ENCODE results near the gene SIRT7.

The SIRT7 gene, protein sequence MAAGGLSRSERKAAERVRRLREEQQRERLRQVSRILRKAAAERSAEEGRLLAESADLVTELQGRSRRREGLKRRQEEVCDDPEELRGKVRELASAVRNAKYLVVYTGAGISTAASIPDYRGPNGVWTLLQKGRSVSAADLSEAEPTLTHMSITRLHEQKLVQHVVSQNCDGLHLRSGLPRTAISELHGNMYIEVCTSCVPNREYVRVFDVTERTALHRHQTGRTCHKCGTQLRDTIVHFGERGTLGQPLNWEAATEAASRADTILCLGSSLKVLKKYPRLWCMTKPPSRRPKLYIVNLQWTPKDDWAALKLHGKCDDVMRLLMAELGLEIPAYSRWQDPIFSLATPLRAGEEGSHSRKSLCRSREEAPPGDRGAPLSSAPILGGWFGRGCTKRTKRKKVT

DNA sequence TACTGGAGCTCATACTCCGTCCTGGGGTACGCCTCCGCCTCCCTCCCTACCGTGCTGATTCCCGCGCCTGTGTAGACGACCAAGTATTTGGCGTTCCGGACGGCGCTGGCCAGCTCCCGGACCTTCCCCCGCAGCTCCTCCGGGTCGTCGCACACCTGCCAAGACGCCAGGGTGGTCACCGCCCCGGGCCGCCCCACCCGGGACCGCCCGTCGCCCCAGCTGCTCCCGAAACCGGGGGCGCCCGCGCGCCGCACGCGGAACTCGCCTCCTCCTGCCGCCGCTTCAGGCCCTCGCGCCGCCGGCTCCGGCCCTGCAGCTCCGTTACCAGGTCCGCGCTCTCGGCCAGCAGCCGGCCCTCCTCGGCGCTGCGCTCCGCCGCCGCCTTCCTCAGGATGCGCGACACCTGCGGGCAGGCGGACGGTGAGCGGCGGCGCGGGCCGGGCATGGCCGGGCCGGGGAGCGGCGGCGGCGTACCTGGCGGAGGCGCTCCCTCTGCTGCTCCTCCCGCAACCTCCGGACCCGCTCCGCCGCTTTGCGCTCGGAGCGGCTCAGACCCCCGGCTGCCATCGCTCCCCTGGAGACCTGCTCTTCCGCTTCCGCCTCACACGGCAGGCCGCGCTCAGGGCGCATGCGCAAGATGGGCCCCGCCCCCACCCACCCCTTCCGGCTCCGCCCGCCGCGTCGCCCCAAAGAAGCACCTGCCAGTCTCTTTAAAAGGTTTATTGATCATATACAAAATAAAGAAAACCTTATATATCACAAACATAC lies at the start of gene SIRT7:
SIRT7 (minus strand) TSS at position 612 of the 768 bp plus-strand sequence; CDS start at position 567, 45 bp downstream.
- peak; percentile 60 to 72 for DNase-seq (ENCODE audit: low read depth in 2 of 2)

DNA sequence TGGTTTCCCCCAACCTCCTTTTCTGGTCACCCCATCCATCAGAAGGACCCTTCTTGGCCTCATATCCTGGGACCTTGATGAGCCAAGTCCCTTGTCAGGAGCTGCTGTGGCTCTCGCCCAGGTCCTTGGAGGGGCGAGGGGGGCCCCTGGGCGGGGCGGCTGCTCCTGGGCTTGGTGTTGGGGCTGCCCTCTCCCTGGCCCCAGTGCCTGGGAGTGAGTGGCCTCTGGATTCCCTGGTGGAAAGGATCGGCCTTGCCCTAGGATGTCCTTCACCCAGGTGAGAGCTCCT lies 49.2 kb upstream of the SIRT7 start:
- no peak for DNase-seq (ENCODE audit: low read depth in 2 of 2)

DNA sequence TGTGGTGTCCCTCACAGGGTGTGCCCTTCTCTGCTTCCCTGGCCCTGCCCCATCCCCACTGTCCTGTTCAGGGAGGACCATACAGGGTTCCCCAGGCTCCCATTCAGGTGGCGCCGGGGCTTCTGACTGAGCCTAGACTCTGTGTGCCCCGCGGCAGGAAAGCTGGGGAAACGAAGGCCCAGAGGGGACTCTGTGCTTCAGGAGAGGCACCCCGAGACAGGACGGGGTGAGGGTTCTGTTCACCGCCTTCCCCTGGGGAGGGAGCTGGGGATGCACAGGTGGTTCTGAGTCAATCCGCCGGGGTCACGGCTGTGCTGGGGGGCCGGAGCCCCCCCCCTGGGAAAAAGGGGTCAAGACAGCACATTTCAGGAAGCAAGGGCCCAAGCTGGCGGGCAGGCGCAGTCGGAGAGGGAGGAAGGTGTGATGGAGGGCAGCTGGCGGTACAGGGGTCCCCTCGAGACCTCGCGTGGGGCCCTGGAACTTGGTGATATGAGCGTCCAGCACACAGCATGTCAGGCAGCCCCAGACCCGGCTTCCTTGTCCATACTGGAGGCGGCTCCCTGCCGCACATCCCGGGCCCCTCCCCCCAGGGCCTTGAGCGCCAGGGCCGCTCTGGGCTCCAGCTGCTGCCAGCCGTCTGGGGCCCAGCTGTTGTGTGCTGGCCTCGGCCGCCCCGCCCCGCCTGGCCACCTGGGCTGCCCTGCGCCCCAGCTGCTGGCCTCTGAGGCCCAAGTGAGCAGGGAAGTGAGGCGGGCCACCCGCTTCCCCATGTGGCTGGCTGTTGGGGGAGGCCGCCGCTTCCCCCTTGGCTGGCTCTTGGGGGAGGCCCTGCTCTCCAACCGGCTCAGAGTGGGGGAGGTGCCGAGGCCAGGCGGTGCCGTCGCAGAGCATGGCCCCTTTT lies 48.6 kb upstream of the SIRT7 start:
- no peak for DNase-seq (ENCODE audit: low read depth in 2 of 2)

DNA sequence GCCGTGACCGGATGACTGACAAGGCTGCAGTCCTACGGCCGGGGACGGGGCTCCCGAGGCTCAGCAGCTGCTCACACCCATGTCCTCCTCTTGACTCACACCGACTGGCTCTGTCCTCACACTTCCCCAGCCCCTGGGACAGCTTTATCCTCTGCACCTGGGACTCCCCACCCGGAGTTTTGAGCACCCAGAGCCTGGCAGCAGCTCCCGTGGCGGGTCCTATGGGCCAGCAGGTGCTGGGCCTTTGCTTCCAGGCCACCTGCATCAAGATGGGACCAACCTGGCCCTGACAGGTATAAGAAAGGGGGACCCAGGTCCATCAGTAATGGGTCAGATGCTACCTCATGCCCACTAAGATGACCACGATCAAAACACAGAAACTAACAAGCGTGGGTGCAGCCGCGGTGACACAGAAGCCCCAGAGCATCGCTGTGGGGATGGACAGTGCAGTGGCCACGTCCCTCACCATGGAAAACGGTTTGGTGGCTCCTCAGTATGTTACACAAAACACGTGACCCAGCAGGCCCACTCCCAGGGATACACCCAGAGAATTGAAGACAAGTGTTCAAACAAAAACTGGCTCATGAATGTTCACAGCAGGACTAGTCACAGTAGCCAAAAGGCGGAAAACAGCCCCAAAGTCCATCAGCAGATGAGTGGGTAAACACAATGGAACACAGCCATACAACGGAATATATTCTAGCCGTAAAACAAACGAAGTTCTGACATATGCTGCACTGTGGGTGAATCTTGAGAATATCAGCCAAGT lies 46.3 kb upstream of the SIRT7 start:
- no peak for DNase-seq (ENCODE audit: low read depth in 2 of 2)

DNA sequence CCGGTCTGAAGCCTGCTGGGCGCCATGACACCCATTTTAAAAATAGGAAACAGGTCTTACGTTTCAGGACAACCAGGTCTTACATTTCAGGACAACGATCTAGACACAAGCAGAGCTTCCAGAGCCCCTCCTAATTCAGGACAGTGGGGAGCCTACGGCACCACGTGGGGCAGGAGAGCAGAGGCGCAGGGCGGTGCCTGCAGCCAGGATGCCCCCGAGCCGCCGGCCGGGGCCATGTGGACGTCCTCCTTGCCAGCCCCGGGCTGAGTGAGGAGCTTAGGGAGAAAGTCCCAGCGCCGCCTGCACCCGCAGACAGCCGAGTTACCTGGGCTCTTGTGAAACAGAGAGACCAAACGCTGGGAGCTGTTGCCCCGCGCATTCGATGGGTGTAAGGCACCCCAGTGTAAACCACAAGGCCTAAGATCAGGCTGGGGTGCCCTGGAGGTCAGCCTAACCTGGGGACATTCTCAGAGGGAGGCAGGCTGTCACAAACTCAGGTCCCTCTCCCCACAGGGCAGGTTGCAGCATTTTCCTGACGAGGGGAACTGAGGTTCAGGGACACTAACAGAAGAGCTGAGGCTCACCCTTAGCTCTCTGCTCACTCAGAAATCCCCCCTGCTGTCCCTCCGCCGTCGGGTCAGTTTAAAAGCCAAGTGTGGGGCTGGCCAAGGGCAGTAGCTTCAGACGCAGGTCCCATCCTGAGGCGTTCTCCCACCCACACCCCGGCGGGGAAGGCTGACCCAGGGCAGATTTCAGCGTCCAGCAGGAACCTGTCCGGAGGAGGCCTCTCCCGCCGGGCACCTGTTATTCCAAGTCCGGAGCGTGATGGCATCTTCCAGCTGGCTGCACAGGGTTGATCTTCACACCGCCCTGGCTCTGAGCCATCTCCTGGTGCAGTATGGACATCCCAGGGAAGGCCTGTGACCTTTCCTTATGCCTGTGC lies 44.8 kb upstream of the SIRT7 start:
- no peak for DNase-seq (ENCODE audit: low read depth in 2 of 2)

DNA sequence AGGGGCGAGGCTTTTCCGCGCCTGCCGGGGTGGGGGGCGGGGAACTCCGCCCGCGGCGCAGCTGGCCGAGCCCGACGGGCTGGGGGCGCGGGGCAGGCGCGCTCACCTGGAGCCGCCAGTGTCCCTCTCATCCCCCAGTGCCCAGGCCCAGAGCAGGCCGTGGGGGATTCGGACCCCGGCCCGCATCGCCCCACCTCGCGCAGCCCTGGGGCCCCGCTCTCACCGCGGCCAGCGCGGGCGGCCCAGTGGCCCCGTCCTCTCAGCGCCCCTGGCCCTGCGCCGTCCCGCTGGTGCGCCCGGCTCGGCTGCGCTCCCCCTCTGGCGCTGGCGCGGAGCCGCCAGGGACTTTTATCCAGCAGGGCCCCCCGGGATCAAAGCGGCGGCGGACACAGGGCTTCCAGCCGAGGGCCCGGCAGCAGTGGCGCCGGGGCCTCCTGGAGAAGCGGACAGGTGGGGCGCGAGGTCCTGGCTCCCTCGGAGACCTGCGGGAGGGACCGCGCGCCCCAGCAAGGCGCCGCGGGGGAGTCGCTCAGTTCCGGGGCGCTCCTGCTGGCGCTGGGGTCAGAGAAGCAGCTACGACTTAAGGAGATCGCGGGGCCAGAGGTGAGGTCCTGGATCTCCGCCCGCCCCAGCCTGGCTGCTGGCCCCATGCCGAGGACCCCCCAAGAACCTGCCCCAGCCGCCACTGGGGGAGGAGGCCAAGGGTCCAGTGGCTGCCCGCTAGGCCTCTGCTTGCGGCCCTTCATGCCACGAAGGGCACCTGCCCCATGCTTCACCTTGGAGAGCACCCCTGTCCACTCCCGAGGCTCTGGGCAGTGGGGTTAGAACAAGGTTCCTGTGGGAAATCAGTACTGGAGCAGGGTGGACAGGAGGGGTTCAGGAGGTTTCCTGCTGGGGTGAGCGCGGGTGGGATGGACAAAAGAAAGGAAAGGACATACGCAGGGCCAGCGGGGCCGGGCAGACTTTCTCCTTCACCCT lies 43.8 kb upstream of the SIRT7 start:
- no peak for DNase-seq (ENCODE audit: low read depth in 2 of 2)

DNA sequence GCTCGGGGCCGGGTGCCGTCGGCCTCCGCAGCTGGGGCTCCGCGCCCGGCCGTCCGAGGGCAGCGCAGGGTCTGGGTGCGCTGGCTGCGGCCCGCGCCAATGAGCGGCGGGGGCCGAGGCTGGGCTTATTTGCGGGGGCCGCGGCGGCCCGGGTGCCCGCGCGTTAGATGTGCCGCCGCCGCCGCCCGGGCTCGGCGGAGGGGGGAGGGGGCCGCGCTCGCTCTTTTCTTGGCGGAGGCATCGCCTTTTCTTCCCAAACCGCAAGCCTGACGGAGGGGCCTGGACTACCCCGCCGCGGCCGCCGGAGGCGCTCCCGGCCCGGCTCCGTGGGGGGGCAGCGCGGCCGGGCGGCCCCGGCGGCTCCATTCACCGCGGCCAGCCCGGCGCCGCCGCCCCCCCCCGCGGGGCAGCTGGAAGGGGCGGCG lies 43.1 kb upstream of the SIRT7 start, which contains the start of gene NOTUM:
NOTUM (minus strand) TSS at position 101 of the 425 bp plus-strand sequence. CDS start 278 bp downstream, outside the sequence.
- DNase-seq (ENCODE audit: low read depth in 2 of 2), result no peak

DNA sequence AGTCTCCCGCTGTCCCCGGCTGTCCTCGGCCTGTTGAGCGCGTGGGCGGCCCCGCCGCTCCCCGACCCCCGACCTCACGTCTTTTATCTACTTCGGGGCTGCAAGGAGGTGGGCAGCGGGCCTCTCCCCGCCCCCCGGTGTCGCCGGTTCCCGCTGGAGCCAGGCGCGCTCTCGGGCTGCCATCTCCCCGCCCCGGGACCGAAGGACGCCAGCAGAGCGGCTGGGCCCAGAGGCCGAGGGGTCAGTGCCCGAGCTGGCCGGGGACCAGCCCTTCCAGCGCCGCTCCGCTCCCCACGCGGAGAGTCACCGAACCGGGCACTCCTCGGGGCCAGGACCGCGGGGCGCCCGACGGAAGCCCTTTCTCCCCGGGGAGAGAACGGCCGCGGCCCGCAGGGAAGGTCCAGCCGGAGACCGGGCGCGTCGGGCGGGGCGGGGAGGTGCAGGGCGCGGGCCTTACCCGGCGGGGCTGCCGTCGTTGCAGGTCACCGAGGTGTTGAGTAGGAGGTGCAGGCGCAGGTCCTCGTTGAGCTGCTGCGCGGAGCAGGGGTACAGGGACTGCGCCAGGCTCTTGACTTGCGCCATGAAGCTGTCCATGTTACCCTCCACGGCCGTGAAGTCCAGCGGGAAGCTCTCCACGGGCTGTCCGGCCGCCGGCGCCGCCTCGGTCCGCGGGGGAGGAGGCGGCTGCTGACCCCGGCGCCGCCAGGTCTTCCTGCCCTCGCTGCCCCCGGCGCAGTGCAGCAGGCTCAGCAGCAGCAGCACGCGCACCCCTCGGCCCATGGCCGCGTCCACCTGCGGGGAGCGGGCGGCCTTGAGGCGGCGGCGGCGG lies 42.4 kb upstream of the SIRT7 start:
- DNase-seq (ENCODE audit: low read depth in 2 of 2), result no peak

DNA sequence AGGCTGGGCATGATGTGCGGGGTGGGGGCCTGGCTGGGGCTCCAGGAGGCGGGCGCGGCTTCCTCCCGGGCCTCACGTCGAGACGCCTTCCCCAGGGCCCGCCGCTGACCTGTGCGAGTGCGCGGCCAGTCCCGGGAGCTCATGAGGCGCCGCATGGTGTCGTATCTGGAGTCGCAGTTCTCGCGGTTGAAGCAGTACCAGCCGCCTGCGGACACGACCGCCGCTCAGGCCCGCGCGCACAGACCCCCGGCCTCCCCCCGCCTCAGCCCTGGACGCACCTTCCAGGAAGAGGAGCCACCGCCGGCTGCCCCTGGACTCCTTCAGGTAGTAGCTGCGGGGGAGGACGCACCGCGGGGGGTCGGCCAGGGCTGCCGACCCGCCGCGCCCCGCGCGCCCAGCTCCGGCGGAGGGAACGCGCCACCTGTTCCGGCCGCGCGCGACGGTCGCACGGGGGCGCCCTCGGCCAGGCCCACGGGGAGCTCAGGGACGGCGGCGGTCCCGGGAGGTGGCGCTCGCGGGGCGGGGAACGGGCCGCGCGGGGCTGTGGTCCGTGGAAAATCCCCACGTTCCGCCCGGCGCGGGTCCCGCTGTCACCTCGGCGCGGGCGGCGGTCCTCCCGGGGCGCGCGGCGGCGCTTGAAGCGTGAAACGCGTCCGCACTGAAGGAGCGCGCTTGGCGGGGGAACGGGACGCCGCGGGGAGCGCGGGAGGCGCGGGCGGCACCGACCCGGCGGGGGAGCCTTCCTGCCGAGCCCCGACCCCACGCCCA lies 41.6 kb upstream of the SIRT7 start:
- DNase-seq (ENCODE audit: low read depth in 2 of 2), result peak; percentile 43 to 67

DNA sequence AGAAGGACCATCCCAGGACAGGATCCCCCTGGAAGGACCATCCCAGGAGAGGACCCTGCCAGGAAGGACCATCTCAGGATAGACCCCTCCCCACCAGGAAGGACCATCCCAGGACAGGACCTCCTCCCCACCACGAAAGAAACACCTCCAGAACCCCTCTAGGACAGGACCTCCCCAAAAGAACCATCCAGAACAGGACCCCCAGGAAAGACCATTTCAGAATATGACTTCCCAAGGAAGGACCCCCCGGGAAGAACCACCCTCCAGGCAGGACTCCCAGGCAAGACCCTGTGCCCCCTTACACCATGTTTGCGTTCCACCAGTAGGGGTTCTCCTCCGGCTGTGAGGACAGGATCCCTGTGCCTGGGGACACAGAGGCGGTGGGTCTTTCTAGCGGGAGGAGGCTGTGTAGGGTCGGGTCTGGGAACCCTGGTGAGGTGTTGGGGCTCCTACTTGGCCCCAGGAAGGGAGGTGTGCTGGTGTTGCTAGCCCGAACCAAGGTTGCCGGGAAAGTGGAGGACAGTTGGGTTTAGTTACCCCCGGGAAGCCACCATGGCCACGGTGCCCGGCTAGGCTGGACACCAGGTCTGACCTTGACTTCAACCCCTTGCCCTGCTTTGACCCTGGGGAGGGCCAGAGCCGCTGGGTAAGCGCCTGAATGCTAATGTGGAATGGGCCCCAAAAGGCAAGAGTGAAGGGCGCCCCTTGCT lies 40.8 kb upstream of the SIRT7 start:
- DNase-seq (ENCODE audit: low read depth in 2 of 2), result no peak

DNA sequence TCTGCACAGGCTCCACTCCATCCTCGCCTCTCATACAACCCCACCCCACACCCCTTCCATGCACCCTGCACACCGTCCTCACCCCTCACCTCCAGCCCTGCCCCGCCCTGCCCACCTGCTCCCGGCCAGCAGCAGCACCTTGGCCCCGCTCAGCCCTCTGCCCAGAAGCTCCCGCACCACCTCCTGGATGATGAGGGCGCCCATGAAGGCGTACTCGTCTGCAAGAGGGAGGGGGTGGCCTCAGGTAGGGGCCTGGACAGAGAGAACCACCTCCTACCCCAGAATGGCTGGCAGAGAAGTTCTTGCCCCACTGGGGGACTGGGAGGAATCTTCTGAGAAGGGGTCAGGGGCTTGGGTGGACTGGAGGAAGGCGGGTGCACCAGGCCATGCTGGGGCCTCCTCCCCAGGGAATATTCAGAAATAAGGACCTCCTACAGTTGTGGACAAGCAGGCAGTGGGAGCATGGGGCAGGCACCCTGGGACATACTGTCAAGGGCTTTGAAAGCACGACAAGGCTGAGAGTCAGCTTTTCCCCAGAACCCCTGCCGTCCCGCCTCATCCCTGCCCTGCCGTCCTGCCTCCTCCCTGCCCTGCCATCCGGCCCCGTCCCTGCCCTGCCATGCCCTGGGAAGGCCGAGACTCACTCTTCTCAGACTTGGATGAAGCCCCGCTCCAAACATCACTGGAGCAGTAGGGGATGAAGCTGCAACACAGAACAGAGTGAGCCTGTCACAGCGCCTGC lies 39.9 kb upstream of the SIRT7 start:
- no peak for DNase-seq (ENCODE audit: low read depth in 2 of 2)

DNA sequence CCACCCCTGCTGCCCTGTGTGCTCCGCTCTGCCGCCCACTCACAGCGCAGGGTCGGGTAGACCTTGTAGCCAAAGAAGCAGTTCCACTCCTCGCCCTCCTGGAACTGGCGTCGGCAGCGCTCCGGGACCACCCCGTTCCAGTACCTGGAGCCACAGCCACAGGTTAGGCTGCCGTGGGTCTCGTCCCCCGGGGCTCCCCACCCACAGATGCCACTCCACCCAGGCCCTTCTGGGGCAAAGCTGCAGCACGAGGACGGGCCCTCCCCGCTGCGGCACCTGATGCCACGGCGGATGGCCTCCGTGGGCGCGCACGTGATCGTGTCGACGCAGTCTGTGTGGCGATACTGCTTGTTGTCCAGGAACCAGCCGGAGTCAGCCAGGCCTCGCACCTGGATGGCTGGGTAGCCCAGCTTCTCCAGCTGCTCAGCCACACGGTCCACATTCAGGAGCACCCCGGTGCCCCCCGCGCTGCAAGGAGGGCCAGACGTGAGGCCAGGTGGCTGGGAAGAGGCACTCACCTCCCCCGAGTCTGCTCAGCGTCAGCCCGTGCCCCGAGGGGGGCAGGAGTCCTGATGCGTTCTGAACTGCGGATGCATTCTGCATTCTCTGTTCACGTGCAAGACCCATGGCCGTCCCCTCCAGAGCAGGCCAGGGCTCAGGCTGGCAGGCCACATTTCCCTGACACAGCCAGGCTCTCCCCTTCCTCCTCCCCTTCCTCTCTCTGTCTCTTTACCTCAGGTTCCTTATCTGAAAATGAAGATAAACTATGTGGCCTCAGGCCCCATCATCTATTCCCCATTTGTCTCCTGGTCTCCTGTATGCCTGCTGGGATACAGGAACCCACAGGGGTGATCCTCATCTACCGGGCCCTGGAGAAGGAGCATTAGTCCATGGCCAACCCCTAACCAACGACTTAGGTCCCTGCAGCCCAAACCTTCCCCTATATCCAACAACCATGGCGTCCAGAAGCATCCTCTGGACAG lies 38.9 kb upstream of the SIRT7 start:
- no peak for DNase-seq (ENCODE audit: low read depth in 2 of 2)

DNA sequence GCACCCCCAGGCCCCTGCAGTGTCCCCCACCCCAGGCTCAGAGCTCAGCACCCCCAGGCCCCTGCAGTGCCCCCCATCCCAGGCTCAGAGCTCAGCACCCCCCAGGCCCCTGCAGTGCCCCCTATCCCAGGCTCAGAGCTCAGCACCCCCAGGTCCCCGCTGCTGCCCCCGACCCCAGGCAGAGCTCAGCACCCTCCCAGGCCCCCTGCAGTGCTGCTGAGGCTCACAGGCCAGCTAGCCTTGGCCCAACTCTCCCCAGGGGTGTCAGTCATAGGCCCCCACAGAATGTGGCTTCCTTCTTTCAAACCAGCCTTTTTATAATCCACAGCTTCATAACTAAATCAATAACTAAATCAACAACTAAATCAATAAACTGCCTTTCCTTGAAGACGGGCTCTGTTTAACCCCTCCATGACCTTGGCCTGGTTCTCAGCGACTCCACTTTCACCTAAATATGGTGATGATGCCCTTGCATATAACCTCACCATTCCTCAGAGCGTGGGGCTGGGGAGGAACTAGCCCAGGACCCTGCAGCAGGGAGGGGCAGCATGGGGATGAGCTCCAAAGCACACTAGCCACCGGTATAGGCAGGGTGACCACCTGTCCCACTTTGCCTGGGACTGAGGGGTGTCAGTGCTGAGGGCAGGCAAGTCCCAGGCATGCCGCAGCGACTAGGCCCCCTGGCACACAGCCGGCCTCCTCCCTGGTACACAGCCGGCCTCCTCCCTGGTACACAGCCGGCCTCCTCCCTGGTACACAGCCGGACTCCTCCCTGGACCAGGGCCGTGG lies 38.0 kb upstream of the SIRT7 start:
- DNase-seq (ENCODE audit: low read depth in 2 of 2), result no peak
